Measurements from ENCODE around the gene ABHD17A.

Gene ABHD17A

GRCh38 chr19:1849886-1850398 lies 35.4 kb downstream of the ABHD17A start:
- H3K27me3 ChIP-seq (ENCODE audit: insufficient read depth, low read length) = no peaks in the 10 kb centered on the region
- DNase-seq = no peak
- H3K4me3 ChIP-seq (ENCODE audit: low read depth, low read length) = no peak overlapping the region
- no peak overlapping the region for H3K27ac ChIP-seq (ENCODE audit: low read depth, low read length)
- no peak overlapping the region for H4K8ac ChIP-seq (ENCODE audit: low read depth, low read length)
- no peak overlapping the region for H2BK12ac ChIP-seq (ENCODE audit: low read length)
- H3K23ac ChIP-seq (ENCODE audit: low read length) = no peak overlapping the region
- no peak overlapping the region for H4K91ac ChIP-seq (ENCODE audit: low read depth, low read length)
- peaks cover 5 to 7% of the 10 kb centered on the region in 2 experiments for H3K36me3 ChIP-seq (ENCODE audit: control insufficient read depth in 1 of 2, insufficient read depth in 2 of 2, low read length in 2 of 2)
- no peak overlapping the region for H3K14ac ChIP-seq (ENCODE audit: low read length)
- WGBS (ENCODE audit: extremely low coverage, insufficient coverage, insufficient read length) = no CpG with 5 or more reads among the region's 10 CpGs
- H3K4me1 ChIP-seq (ENCODE audit: control insufficient read depth in 1 of 2, insufficient read depth in 2 of 2, low read length in 2 of 2) = peaks cover 11% of the 10 kb centered on the region in 2 experiments
- no peak overlapping the region for H2BK5ac ChIP-seq (ENCODE audit: low read depth, low read length, poor library complexity)
- H3K9ac ChIP-seq (ENCODE audit: low read length) = no peak overlapping the region
- no peak overlapping the region for H3K18ac ChIP-seq (ENCODE audit: low read length)
- H3K79me1 ChIP-seq (ENCODE audit: low read length) = peaks cover 11% of the 10 kb centered on the region
- peaks cover 8% of the 10 kb centered on the region for H3K9me3 ChIP-seq (ENCODE audit: insufficient read depth, low read depth, low read length)
- H4K12ac ChIP-seq (ENCODE audit: low read depth, low read length) = no peak overlapping the region
- H2BK120ac ChIP-seq (ENCODE audit: insufficient read depth, low read length, poor library complexity) = no peak overlapping the region
- H2AFZ ChIP-seq (ENCODE audit: insufficient read depth, low read length, poor library complexity) = no peak overlapping the region
- H2AK5ac ChIP-seq (ENCODE audit: low read length) = no peak overlapping the region
- H3K4ac ChIP-seq (ENCODE audit: low read depth, low read length) = no peak overlapping the region
- no peak overlapping the region for H3K4me2 ChIP-seq (ENCODE audit: low read length)
- H3K79me2 ChIP-seq (ENCODE audit: control insufficient read depth, insufficient read depth, low read length, poor library complexity) = peaks cover 13% of the 10 kb centered on the region

- H3K36me3 ChIP-seq (ENCODE audit: control insufficient read depth in 1 of 2, insufficient read depth in 2 of 2, low read length in 2 of 2) = peaks cover 7 to 10% of the 10 kb centered on the region in 2 experiments
- DNase-seq = no peak
- no peak overlapping the region for H3K4ac ChIP-seq (ENCODE audit: low read depth, low read length)
- H3K4me2 ChIP-seq (ENCODE audit: low read length) = no peak overlapping the region
- no peak overlapping the region for H3K4me3 ChIP-seq (ENCODE audit: low read depth, low read length)
- H2AK5ac ChIP-seq (ENCODE audit: low read length) = no peak overlapping the region
- H4K91ac ChIP-seq (ENCODE audit: low read depth, low read length) = no peak overlapping the region
- no peak overlapping the region for H2AFZ ChIP-seq (ENCODE audit: insufficient read depth, low read length, poor library complexity)
- no peak overlapping the region for H2BK5ac ChIP-seq (ENCODE audit: low read depth, low read length, poor library complexity)
- no peak overlapping the region for H3K18ac ChIP-seq (ENCODE audit: low read length)
- no peak overlapping the region for H2BK12ac ChIP-seq (ENCODE audit: low read length)
- no peaks in the 10 kb centered on the region for H3K27me3 ChIP-seq (ENCODE audit: insufficient read depth, low read length)
- no peak overlapping the region for H3K27ac ChIP-seq (ENCODE audit: low read depth, low read length)
- H3K4me1 ChIP-seq (ENCODE audit: control insufficient read depth in 1 of 2, insufficient read depth in 2 of 2, low read length in 2 of 2) = peaks cover 7 to 9% of the 10 kb centered on the region in 2 experiments
- no peak overlapping the region for H3K23ac ChIP-seq (ENCODE audit: low read length)
- H4K8ac ChIP-seq (ENCODE audit: low read depth, low read length) = no peak overlapping the region
- peaks cover 9% of the 10 kb centered on the region for H3K9me3 ChIP-seq (ENCODE audit: insufficient read depth, low read depth, low read length)
- H3K79me2 ChIP-seq (ENCODE audit: control insufficient read depth, insufficient read depth, low read length, poor library complexity) = peaks cover 12% of the 10 kb centered on the region
- peaks cover 11% of the 10 kb centered on the region for H3K79me1 ChIP-seq (ENCODE audit: low read length)
- no peak overlapping the region for H3K14ac ChIP-seq (ENCODE audit: low read length)
- no peak overlapping the region for H4K12ac ChIP-seq (ENCODE audit: low read depth, low read length)
- H3K9ac ChIP-seq (ENCODE audit: low read length) = no peak overlapping the region
- H2BK120ac ChIP-seq (ENCODE audit: insufficient read depth, low read length, poor library complexity) = no peak overlapping the region
- no CpG with 5 or more reads among the region's 5 CpGs for WGBS (ENCODE audit: extremely low coverage, insufficient coverage, insufficient read length)
These were observed 36.2 kb downstream of the ABHD17A start for GRCh38 chr19:1849132-1849474.

- H3K36me3 ChIP-seq (ENCODE audit: control insufficient read depth in 1 of 2, insufficient read depth in 2 of 2, low read length in 2 of 2) = peaks cover 11 to 14% of the 10 kb centered on the region in 2 experiments
- H2BK5ac ChIP-seq (ENCODE audit: low read depth, low read length, poor library complexity) = peak within 1 kb of the TSS; percentile 99
- H3K79me2 ChIP-seq (ENCODE audit: control insufficient read depth, insufficient read depth, low read length, poor library complexity) = peaks cover 12% of the 10 kb centered on the region
- peak within 1 kb of the TSS; percentile 15 for H2BK12ac ChIP-seq (ENCODE audit: low read length)
- H3K4me1 ChIP-seq (ENCODE audit: control insufficient read depth in 1 of 2, insufficient read depth in 2 of 2, low read length in 2 of 2) = peaks cover 7 to 8% of the 10 kb centered on the region in 2 experiments
- H3K4ac ChIP-seq (ENCODE audit: low read depth, low read length) = peak within 1 kb of the TSS; percentile 97
- peak within 1 kb of the TSS; percentile 98 for H3K18ac ChIP-seq (ENCODE audit: low read length)
- peak within 1 kb of the TSS; percentile 99 for H4K91ac ChIP-seq (ENCODE audit: low read depth, low read length)
- H3K27ac ChIP-seq (ENCODE audit: low read depth, low read length) = peak within 1 kb of the TSS; percentile 100
- no CpG with 5 or more reads among the region's 60 CpGs for WGBS (ENCODE audit: extremely low coverage, insufficient coverage, insufficient read length)
- H4K8ac ChIP-seq (ENCODE audit: low read depth, low read length) = peak within 1 kb of the TSS; percentile 98
- H3K4me2 ChIP-seq (ENCODE audit: low read length) = peak within 1 kb of the TSS; percentile 74
- H2AK5ac ChIP-seq (ENCODE audit: low read length) = peak within 1 kb of the TSS; percentile 89
- H3K4me3 ChIP-seq (ENCODE audit: low read depth, low read length) = peak within 1 kb of the TSS; percentile 96
- H4K12ac ChIP-seq (ENCODE audit: low read depth, low read length) = peak within 1 kb of the TSS; percentile 97
- peak; percentile 98 to 100 for DNase-seq
- no peak within 1 kb of the TSS for H3K23ac ChIP-seq (ENCODE audit: low read length)
- peak within 1 kb of the TSS; percentile 68 for H2AFZ ChIP-seq (ENCODE audit: insufficient read depth, low read length, poor library complexity)
- no peaks in the 10 kb centered on the region for H3K27me3 ChIP-seq (ENCODE audit: insufficient read depth, low read length)
- H3K14ac ChIP-seq (ENCODE audit: low read length) = peak within 1 kb of the TSS; percentile 98
- H3K9me3 ChIP-seq (ENCODE audit: insufficient read depth, low read depth, low read length) = peaks cover 9% of the 10 kb centered on the region
- H2BK120ac ChIP-seq (ENCODE audit: insufficient read depth, low read length, poor library complexity) = peak within 1 kb of the TSS; percentile 99
- H3K9ac ChIP-seq (ENCODE audit: low read length) = peak within 1 kb of the TSS; percentile 98
- H3K79me1 ChIP-seq (ENCODE audit: low read length) = peaks cover 9% of the 10 kb centered on the region
These were observed 36.7 kb downstream of the ABHD17A start, which contains the start of gene REXO1 for GRCh38 chr19:1848399-1849131. REXO1 (minus strand) TSS chr19:1848483; CDS start chr19:1848358, 125 bp downstream.

GRCh38 chr19:1847684-1848398 lies 37.5 kb downstream of the ABHD17A start:
- H4K12ac ChIP-seq (ENCODE audit: low read depth, low read length) = peak overlapping the region; percentile 13
- H2BK120ac ChIP-seq (ENCODE audit: insufficient read depth, low read length, poor library complexity) = peak overlapping the region; percentile 8
- H3K23ac ChIP-seq (ENCODE audit: low read length) = no peak overlapping the region
- H3K27me3 ChIP-seq (ENCODE audit: insufficient read depth, low read length) = no peaks in the 10 kb centered on the region
- peak overlapping the region; percentile 90 for H3K4ac ChIP-seq (ENCODE audit: low read depth, low read length)
- H3K14ac ChIP-seq (ENCODE audit: low read length) = peak overlapping the region; percentile 86
- peaks cover 12% of the 10 kb centered on the region for H3K79me2 ChIP-seq (ENCODE audit: control insufficient read depth, insufficient read depth, low read length, poor library complexity)
- H3K18ac ChIP-seq (ENCODE audit: low read length) = peak overlapping the region; percentile 91
- H3K4me3 ChIP-seq (ENCODE audit: low read depth, low read length) = peak overlapping the region; percentile 96
- H2BK5ac ChIP-seq (ENCODE audit: low read depth, low read length, poor library complexity) = peak overlapping the region; percentile 99
- peaks cover 11 to 14% of the 10 kb centered on the region in 2 experiments for H3K36me3 ChIP-seq (ENCODE audit: control insufficient read depth in 1 of 2, insufficient read depth in 2 of 2, low read length in 2 of 2)
- peak overlapping the region; percentile 37 for H2AFZ ChIP-seq (ENCODE audit: insufficient read depth, low read length, poor library complexity)
- DNase-seq = peak in 1 of 2 donors; percentile 38
- H3K9ac ChIP-seq (ENCODE audit: low read length) = peak overlapping the region; percentile 97
- H3K4me2 ChIP-seq (ENCODE audit: low read length) = peak overlapping the region; percentile 74
- H3K4me1 ChIP-seq (ENCODE audit: control insufficient read depth in 1 of 2, insufficient read depth in 2 of 2, low read length in 2 of 2) = peaks cover 7% of the 10 kb centered on the region in 2 experiments
- peaks cover 8% of the 10 kb centered on the region for H3K79me1 ChIP-seq (ENCODE audit: low read length)
- peak overlapping the region; percentile 100 for H3K27ac ChIP-seq (ENCODE audit: low read depth, low read length)
- no CpG with 5 or more reads among the region's 72 CpGs for WGBS (ENCODE audit: extremely low coverage, insufficient coverage, insufficient read length)
- H4K91ac ChIP-seq (ENCODE audit: low read depth, low read length) = peak overlapping the region; percentile 99
- peak overlapping the region; percentile 98 for H4K8ac ChIP-seq (ENCODE audit: low read depth, low read length)
- H3K9me3 ChIP-seq (ENCODE audit: insufficient read depth, low read depth, low read length) = peaks cover 9% of the 10 kb centered on the region
- peak overlapping the region; percentile 89 for H2AK5ac ChIP-seq (ENCODE audit: low read length)
- peak overlapping the region; percentile 15 for H2BK12ac ChIP-seq (ENCODE audit: low read length)
